ENCODE results near the gene BABAM1.
"Not testable (repeated sequence)": the region's sequence is repeated elsewhere in the genome, so short reads cannot be mapped to it uniquely, and the experiment has no call there.

BABAM1 gene

DNA sequence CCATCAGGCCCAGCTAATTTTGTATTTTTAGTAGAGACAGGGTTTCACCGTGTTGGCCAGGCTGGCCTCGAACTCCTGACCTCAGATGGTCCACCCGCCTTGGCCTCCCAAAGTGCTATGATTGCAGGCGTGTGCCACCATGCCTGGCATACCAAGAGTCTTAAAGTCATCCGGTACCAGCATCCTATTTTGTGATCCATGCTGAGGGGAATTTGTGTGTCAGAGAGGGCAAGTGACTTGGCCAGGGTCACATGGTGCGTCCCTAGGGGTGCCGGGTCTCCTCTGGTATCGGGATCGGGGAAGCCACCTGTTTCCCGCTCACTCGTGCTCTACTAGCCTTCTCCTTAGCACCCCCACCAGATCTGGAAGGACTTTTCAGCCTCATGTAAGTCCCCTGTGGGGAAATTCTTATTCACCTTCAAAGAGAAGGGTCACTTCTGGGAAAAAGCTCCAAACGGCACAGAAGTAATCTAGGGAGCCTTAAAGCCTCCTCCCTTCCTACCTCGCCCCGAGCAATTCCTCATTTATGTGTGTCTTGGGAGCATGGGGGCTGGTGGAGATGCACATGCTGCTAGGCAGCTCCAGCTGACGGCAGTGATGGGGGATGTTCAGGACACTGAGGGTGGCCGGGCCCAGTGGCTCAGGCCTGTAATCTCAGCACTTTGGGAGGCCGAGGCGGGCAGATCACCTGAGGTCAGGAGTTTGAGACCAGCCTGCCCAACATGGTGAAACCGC, 8.4 kb downstream of the BABAM1 start:
- no peak for DNase-seq

DNA sequence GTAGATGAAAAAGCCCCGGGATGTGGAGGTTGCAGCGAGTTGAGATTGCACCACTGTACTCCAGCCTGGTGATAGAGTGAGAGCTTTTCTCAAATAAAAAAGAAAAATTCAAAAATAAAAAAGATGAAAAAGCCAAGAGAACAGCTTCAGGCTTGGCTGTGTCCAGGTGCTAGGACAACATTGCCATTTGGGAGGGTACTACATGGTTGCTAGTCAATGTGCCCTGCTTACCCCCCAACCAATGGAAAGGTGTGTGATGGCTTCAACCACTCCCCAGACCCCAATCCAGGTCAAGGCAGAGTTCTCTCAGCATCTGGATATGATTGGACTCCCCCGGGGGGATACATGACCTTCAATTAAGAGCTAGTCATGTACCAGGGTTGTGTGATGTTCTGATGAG, 12.2 kb downstream of the BABAM1 start:
- no peak for DNase-seq

DNA sequence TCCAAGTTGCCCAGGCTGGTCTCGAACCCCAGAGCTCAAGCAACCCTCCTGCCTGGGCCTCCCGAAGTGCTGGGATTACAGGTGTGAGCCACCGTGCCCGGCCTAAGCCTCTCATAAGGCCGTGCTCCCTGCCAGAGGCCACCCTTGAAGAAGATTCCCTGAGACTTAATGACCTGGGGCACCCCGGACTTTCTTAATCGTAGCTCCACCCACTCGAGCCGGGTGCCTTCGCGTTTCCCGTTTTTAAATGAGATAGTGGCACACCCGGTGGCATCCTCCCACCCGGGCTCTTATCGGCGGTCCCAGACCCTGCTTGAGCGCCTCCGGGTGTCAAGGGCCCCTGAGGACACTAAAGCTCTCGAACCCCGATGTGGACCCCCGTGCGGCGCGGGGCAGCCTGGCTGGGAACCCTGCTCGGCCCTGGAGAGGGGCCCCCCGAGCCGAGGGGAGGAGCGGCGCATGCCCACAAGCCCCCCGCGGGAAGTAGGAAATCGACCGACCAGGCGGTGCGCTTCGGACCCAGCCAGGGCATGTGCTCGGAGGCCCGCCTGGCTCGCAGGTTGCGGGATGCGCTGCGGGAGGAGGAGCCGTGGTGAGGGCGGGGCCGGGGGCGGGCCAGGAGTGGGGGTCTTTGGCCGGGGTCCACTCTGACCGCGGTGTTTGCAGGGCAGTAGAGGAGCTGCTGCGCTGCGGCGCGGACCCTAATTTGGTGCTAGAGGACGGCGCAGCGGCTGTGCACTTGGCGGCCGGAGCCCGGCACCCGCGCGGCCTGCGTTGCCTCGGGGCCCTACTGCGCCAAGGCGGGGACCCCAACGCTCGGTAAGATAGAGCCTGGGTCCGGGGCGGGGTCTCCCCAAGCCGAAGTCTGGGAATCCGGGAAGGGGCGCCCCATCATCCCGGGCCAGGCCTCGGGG, 14.4 kb downstream of the BABAM1 start, which contains the start of gene ANKLE1:
ANKLE1 (plus strand) TSS at position 511 of the 914 bp plus-strand sequence; CDS start at position 531, 20 bp downstream.
- no peak for DNase-seq

DNA sequence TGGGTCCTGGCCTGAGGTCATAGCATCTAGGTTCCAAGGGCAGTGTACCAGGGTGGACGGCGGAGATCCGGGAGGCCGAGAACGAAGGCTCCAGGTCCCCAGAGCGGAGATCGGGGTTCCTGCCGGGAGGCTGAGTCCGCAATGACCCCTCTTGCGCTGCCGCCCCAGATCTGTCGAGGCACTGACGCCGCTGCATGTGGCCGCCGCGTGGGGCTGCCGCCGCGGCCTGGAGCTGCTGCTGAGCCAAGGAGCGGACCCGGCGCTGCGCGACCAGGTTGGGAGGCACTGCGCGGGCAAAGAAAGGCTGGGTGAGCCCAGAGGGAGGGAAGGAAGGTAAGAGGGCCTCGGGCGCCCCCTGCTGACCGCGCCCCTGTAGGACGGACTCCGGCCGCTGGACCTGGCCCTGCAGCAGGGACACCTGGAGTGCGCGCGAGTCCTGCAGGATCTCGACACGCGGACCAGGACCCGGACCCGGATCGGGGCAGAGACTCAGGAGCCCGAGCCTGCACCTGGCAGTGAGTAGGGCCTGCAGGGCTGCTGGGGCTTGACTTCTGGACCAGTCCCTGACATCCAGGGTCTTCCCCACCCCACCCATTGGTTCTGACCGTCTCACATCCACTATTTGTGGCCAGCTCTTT, 15.4 kb downstream of the BABAM1 start:
- peak; percentile 68 for DNase-seq

DNA sequence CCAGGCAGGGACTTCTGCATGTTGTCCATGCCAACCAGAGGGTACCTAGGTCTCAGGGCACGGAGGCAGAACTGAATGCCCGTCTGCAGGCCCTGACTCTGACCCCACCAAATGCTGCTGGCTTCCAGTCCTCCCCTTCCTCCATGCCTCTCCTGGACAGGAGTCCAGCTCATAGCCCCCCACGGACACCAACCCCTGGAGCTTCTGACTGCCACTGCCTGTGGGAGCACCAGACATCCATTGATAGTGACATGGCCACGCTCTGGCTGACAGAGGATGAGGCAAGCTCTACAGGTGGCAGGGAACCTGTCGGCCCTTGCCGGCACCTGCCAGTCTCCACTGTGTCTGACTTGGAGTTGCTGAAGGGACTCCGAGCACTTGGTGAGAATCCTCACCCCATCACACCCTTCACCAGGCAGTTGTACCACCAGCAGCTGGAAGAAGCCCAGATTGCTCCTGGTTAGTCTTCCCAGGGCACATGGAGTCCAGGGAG, 16.3 kb downstream of the BABAM1 start:
- DNase-seq, result no peak

DNA sequence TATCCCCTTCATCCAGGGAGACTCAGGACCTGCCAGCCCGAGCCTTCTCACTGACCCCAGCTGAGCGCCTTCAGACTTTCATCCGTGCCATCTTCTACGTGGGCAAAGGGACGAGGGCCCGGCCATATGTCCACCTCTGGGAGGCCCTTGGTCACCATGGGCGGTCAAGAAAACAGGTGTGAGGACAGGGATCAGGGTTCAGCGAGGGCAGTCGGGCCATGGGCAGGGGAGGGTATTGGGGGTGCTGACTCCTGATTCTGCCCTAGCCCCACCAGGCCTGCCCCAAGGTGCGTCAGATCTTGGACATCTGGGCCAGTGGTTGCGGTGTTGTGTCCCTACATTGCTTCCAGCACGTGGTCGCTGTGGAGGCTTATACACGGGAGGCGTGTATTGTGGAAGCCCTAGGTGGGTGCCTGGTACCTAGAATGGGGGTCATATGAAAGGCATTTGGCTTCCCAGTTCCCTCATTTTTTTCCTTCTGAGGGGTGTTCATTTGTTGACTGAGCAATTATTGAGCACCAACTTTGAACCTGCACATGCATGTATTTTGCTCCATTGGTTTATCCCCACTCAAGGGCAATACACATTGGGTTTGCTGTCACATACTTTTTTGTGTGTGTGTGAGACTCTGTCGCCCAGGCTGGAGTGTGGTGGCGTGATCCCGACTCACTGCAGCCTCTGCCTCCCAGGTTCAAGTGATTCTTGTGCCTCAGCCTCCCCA, 18.3 kb downstream of the BABAM1 start:
- no peak for DNase-seq

DNA sequence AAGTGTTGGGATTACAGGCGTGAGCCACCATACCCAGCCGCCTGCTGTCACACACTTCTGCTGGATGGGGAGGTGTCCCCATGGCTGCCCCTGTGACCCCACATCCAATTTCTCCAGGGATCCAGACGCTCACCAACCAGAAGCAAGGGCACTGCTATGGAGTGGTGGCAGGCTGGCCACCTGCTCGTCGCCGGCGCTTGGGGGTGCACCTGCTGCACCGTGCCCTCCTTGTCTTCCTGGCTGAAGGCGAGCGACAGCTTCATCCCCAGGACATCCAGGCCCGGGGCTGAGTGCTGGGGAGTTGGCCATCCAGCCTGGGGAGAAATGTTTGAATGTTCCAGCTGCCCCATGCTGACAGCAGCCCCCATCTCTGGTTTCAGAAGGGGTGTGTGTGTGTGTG, 19.0 kb downstream of the BABAM1 start:
- no peak for DNase-seq

DNA sequence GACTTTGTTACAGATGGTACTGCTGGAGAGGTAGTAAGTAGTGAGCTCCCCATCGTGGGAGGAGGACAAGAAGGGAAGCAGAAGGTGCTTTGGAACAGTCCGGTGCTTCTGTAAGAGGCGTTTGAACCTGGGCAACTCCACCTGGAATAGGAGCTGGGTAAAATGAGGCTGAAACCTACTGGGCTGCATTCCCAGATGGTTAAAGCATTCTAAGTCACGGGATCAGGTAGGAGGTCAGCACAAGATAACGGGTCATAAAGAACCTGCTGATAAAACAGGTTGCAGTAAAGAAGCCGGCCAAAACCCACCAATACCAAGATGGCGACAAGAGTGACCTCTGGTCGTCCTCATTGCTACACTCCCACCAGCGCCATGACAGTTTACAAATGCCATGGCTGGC, 19.5 kb downstream of the BABAM1 start:
- DNase-seq, result no peak

DNA sequence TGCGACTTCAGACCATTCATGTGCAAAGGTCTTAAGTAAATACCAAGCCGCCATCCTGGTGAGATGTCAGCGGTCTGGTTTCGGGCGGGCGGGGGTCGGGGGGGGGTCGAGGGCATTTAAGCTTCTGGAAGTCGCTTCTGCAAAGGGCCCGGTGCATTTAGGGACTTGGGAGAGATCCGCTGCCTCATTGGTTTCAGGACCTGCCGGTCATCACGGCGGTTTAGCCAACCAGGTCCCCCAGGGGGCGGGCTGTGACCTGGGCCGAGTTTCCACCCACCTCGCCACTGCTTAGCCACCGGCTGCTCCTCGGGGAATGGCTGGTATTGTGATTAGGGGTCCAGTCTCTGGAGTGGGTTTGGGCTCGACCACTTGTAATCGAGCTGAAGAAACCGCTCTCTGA, 22.2 kb downstream of the BABAM1 start:
- no peak for DNase-seq

DNA sequence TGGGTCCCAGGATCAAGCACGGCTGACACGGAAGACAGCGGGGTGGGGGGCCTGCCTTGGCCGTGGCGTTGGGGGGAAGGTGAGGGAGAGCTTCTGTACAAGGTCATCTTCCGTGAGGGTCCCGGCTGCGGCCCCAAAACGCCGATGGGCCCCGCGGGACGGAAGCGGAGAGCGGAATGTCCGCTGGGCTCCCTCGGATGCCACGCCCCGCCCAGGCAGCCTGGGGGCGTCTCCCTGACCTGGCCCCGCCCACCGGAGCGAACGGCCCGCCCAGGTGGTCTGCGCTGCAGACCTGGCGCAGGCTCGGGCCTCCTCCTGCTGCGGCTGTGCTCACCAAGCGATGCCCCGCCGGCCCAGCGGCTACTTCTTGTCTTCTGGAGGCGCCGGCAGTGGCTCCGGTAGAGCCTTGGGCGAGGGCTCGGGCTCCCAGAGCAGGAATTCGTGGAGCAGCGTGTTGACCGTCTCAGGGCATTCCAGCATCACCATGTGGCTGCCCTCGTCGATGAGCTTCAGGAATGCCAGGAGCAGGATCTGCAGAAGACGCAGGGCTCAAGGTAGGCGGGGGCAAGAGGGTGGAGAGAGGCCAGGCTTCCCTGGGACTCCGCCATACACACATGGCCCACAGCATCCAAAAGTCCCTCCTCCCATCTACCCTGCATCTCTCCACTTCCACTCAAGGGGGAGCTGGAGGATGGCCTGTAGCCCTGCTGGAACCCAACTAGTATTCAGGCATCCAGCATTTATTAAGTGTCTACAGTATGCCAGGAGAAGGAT, 25.2 kb downstream of the BABAM1 start:
- DNase-seq, result no peak

DNA sequence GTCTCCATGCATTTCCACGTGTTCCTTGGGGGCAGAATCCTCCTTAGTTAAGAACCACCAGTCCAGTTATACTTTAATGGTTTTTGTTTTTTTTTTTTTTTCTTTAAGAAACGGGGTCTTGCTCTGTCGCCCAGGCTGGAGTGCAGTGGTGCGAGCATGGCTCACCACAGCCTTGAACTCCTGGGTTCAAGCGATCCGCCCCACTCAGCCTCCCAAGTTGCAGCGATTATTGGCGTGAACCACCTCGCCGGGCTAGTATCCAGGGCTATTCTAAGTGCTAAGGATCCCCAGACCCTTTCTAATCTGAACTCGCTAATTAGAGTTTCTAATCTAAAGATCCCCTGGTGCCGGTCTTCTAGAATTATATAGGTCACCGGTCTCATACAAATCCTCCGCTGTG, 26.4 kb downstream of the BABAM1 start:
- no peak for DNase-seq

DNA sequence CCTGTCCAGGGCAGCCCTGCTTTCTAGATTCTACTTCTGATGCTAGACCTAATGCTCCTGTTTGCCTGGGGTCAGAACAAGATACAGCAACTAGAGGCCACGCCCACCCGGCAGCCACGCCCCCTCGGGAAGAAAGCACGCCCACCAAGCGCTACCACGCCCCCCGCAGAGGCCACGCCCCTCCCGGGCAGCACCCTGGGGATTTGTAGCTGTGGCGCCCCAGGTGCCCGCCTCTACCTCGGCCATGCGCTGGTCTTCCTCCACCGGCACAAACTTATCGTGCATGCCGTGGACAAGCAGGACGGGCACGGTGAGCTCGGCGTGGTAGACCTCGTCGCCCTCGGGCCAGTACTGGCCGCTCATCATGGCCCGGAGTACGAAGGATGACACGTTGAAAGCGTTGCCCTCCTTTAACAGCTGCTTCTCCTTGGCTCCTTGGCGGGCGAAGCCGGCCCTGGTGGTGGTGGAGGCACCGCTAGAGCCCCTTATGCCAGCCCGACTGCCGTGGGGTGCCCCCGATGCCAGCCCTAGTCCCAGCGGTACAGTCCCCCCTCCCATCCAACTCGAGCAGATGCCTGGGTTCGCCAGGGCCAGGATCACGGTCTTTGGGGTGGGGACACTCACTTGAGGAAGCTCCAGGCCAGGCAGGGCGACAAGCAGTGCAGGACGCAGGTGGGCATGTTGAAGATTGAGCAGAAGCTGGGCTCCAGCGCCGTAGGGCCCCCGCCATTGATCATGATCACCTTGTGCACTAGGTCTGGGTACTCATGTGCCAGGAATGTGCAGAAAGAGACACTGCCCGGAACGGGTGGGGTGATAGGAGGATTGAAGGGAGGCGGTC, 27.0 kb downstream of the BABAM1 start:
- DNase-seq, result no peak

DNA sequence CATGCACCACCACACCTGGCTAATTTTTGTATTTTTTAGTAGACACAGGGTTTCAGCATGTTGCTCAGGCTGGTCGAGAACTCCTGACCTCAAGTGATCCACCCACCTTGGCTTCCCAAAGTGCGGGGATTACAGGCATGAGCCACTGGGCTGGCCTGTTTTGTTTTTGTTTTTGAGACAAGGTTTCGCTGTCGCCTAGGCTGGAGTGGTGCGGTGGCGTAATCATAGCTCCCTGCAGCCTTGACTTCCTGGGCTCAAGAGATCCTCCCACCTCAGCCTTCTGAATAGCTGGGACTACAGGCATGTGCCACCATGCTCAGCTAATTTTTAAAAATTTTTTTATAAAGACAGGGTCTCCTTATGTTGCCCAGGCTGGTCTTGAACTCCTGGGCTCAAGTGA, 28.3 kb downstream of the BABAM1 start:
- not testable (repeated sequence) for DNase-seq

DNA sequence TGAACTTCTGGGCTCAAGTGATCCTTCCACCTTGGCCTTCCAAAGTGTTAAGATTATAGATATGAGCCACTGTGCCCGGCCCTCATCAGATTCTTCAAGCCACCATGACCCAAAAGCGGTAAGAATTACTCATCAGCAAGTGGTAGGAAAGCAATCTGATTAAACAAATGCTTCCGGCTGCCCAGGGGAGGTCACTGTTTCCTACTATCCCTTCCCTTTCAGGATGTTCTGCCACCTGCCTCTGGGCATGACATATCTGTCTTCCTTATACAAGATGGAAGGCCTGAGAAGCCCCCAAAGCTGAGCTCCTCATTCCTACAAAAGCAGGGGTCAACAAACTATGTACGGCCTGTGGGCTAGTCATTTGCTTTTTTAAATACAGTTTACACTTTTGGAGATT, 29.0 kb downstream of the BABAM1 start:
- DNase-seq, result no peak

DNA sequence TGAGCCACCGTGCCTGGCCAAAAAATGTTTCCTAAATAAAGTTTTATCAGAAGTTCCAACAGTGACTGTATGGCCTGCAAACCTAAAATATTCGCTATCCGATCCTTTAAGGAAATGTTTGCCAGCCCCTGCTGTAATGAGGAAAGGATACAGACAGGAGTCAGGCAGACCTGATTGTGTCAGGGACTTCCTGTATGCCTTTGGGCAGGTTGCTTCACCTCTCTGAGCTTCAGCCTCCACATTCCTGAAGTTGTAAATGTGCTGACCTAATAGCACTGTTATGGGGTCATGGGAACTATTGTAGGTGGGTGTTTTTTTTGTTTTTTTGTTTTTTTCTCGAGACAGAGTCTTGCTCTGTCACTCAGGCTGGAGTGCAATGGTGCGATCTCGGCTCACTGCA, 29.7 kb downstream of the BABAM1 start:
- DNase-seq, result no peak

DNA sequence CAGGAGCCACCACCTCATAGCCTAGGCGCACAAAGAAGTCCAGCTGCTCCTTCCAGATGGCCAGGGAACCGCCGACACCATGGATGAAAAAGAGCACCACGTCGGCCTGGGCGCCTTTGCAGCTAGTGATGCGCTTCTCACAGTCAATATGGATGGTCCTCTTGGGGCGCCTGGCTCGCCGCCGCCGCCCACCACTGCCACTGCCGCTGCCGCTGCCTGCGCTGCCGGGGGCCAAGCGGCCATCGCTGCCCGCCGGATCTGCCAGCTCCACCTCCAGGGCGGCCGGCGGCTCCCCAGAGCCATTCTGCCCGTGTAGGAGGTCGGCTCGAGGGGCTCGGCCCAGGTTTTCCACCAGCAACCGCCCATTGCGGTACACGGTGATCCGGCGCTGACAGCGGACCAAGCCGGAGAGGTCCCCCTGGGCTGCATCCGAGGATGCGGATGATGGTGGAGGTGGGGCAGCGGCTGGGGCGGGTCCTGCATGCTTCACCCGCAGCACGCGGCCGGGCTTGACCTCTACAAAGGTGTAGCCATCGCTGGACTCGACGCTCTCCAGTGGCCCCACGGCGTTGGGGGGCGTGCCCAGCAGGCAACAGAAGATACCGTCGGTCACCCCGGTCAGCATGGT, 33.9 kb downstream of the BABAM1 start:
- no peak for DNase-seq

DNA sequence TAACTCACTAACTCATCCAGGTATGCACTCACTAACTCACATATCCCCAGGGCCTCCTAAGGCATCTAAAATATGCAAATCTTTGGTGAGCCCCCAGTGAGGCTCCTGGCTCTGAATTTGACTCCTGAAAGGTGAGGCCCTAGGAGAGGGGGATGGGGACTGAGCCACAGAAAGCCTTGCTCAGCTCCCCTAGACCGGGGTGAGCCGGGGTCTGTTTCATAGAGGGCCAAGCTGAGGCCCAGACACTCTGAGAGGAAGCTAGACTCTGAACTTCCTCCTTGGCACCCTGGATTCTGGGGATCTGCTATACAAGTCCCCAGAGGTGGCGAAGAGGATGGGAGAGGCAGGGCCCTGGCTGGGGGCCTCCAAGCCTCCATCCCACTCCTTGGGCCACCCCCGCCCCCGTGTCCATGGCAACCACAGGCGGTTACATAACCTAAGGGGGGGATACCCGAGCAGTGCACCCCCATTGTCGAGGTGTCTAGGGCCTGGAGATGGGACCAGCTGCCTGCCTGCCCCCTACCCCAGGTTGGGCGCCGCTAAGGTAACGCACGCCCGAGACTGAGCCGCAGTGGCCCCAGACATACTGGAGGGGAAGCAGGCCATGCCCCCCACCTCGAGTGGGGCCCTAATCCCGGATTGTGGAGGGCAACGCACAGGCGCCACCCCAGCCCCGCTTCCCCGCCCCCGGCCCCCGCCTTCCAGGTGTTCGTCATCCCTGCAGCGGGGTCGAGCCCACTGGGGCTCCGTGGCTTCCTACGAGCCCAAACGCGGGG, 35.3 kb downstream of the BABAM1 start:
- no peak for DNase-seq

DNA sequence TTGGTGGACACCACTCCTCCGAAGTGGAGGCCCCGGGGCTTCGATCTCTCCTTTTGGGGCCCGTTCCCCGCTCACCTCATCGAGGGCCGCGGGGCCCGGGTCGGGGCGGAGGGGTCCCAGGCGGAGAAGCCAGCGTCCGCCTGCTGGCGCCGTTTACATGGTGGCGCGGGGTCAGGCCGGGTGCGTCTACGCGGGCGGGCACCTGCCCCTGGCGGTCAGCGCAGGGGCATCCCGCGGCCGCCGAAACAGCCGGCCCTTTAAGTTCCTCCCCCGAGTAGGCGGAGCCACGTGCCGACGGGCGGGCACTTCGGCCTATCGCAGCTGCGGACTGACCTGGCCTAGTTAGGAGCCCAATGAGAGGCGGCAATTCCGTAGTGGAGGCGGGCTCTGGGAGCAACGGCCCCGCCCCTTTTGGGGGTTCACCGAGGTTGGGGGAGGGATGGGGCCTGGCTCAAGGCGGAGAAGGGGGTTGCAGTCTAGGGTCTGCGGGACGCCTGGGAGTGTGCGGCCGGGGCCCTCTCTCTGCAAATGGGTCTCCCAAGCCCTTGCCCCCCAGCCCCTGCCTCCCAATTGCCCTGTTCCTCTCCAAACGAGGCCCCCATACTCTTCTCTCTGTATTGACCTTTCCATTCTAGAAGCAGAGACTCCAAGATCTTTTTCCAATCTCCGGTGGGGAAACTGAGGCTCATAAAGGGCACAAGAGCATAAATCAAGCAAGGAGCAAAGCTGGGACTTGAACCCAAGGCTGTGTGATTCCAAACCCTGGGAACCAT, 36.1 kb downstream of the BABAM1 start, which contains the start of gene ABHD8:
ABHD8 (minus strand) TSS at position 259 of the 773 bp plus-strand sequence. CDS start 1,809 bp downstream, outside the sequence.
- DNase-seq, result peak; percentile 73

DNA sequence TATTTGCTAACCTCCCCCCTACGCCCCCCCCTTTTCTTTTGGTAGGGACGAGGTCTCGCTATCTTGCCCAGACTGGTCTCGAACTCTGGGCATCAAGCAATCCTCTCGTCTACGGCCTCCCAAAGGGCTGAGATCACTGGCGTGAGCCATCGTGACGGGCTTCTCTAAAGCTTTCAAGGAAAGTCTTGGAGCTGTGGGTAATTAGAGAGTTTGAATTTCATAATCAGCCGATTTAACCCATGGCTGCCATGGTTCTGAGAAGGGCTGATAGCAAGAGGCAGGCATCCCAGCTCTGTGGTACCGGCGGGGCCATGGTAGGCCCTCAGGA, 36.7 kb downstream of the BABAM1 start:
- DNase-seq, result no peak

Data from NCI-H2171 treated with DMSO at 0.1 percent for 48 hours (cell line).